B cell (primary cell): ENCODE data around the gene TIMM10. TPM values are rescaled to one million over a fixed set of nuclear protein-coding genes. Genes with fewer than 3 reads are reported as not detected.

Experiments
- ATAC-seq: fragments of 200-7000 bp; cut with Tn5 transposase; one replicate; pipeline ENCODE4 v1.10.0; 2021; ENCODE audit warnings: low read depth, mild to moderate bottlenecking, moderate number of reproducible peaks, moderate library complexity
- CTCF ChIA-PET: fragments of 350-600 bp; sonication (Branson Sonifier 250); formaldehyde crosslinking; loops from one replicate; lab custom pipeline; 2021; ENCODE audit warnings: antibody characterized with exemption, inconsistent platforms; lab: Charles Lee
- POLR2A ChIA-PET: fragments of 350-600 bp; sonication (Branson Sonifier 250); formaldehyde crosslinking; loops from one replicate; lab custom pipeline; 2021; ENCODE audit warnings: antibody characterized with exemption; lab: Charles Lee
- DNase-seq: peaks from one replicate; pipeline ENCODE4 v3.0.0; 2013
- H2AFZ ChIP-seq: 2 replicates; pipeline ENCODE4 v1.6.1; 2012; ENCODE audit warnings: mild to moderate bottlenecking, low read depth, low read length; ENCODE audit not compliant: insufficient read depth, poor library complexity, severe bottlenecking
- H3K27ac ChIP-seq, 2 donors: 1 replicate in 1 of 2; 2 replicates in 1 of 2; pipeline ENCODE4 v1.5.1; 2012 to 2013; ENCODE audit warnings: low read length in 2 of 2, mild to moderate bottlenecking in 2 of 2, moderate library complexity in 1 of 2
- H3K27me3 ChIP-seq, 4 experiments: fragments of 200-600 bp in 1 of 4; sonication (generic) in 1 of 4; replicated peaks in 1 of 4; 1 replicate in 2 of 4; 2 replicates in 2 of 4; pipeline versions ENCODE4 v1.6.1 to v1.7.0; 2013 to 2016; ENCODE audit warnings: low read length in 3 of 4, mild to moderate bottlenecking in 2 of 4, mixed read lengths in 1 of 4, moderate library complexity in 1 of 4; ENCODE audit not compliant: insufficient read depth in 4 of 4, control insufficient read depth in 3 of 4; ENCODE audit errors: control extremely low read depth in 1 of 4
- H3K36me3 ChIP-seq, 2 experiments: replicated peaks in 1 of 2; 1 replicate in 1 of 2; 2 replicates in 1 of 2; pipeline versions ENCODE4 v1.6.1 to v1.7.1; 2013; ENCODE audit warnings: low read length in 1 of 2; ENCODE audit not compliant: insufficient read depth in 2 of 2, control insufficient read depth in 1 of 2; ENCODE audit errors: control extremely low read depth in 1 of 2, extremely low read depth in 1 of 2
- H3K4me1 ChIP-seq, 2 donors: fragments of 200-600 bp in 1 of 2; sonication (generic) in 1 of 2; 1 replicate in 1 of 2; 2 replicates in 1 of 2; pipeline versions ENCODE4 v1.5.1 to v1.6.1; 2013 to 2017; ENCODE audit warnings: low read length in 2 of 2; ENCODE audit not compliant: control insufficient read depth in 2 of 2, insufficient read depth in 2 of 2
- H3K4me2 ChIP-seq: replicated peaks from 2 replicates; pipeline ENCODE3; 2012; ENCODE audit warnings: mild to moderate bottlenecking, low read depth, low read length; ENCODE audit not compliant: poor library complexity, severe bottlenecking
- H3K4me3 ChIP-seq, 5 experiments: fragments of 200-600 bp in 1 of 5; sonication (generic) in 1 of 5; 1 replicate in 3 of 5; 2 replicates in 2 of 5; pipeline versions ENCODE4 v1.5.1 to v1.7.0; 2011 to 2016; ENCODE audit warnings: low read length in 4 of 5, mild to moderate bottlenecking in 4 of 5, low read depth in 2 of 5, control low read depth in 1 of 5, moderate library complexity in 1 of 5; ENCODE audit not compliant: insufficient read depth in 1 of 5; ENCODE audit errors: control extremely low read depth in 1 of 5, extremely low read depth in 1 of 5
- H3K79me2 ChIP-seq: fragments of 200-600 bp; sonication (generic); one replicate; pipeline ENCODE4 v1.6.0; 2016; ENCODE audit warnings: low read length; ENCODE audit not compliant: control insufficient read depth, insufficient read depth
- H3K9ac ChIP-seq: fragments of 200-600 bp; sonication (generic); 2 replicates; pipeline ENCODE4 v1.6.1; 2017; ENCODE audit warnings: mild to moderate bottlenecking, low read length, moderate library complexity
- H3K9me3 ChIP-seq, 3 donors: one replicate each; pipeline versions ENCODE4 v1.6.1 to v1.7.1; 2013; ENCODE audit warnings: low read length in 2 of 3; ENCODE audit not compliant: control insufficient read depth in 2 of 3, insufficient read depth in 1 of 3; ENCODE audit errors: control extremely low read depth in 1 of 3
- H4K20me1 ChIP-seq: 2 replicates; pipeline ENCODE4 v1.6.0; 2012; ENCODE audit warnings: mild to moderate bottlenecking, low read length; ENCODE audit not compliant: insufficient read depth, control insufficient read depth, poor library complexity, severe bottlenecking
- H3K27ac Mint-ChIP-seq: one replicate; pipeline ENCODE4 v1.8.0; 2021; ENCODE audit warnings: mixed read lengths
- H3K27me3 Mint-ChIP-seq: one replicate; pipeline ENCODE4 v1.8.0; 2021; ENCODE audit warnings: mixed read lengths
- H3K4me1 Mint-ChIP-seq: one replicate; pipeline ENCODE4 v1.8.0; 2021; ENCODE audit warnings: mixed read lengths
- H3K4me3 Mint-ChIP-seq: one replicate; pipeline ENCODE4 v1.8.0; 2021; ENCODE audit warnings: mixed read lengths
- H3K9me3 Mint-ChIP-seq: one replicate; pipeline ENCODE4 v1.8.0; 2022; ENCODE audit warnings: mixed read lengths; ENCODE audit not compliant: insufficient read depth
- CTCF ChIP-seq: fragments of 200-600 bp; IDR thresholded peaks from one replicate; pipeline ENCODE4 v1.8.0; 2022; ENCODE audit warnings: antibody characterized with exemption, mild to moderate bottlenecking
- EZH2 ChIP-seq: IDR thresholded peaks from 2 replicates; pipeline ENCODE4 v1.6.1; 2012; ENCODE audit warnings: borderline replicate concordance, low read depth, mild to moderate bottlenecking, moderate library complexity, low read length; ENCODE audit not compliant: insufficient read depth, poor library complexity, severe bottlenecking
- WGBS: methylation state at CpG from one replicate; pipeline ENCODE4 v1.1.5; 2013; ENCODE audit warnings: missing lambda C conversion rate; ENCODE audit not compliant: insufficient coverage; 5-methylcytosine and 5-hydroxymethylcytosine counted together
- intact Hi-C: fragments of 100-400 bp; cut with micrococcal nuclease; formaldehyde crosslinking; loops from one replicate; pipeline ENCODE4 v1.10.0; 2022
- polyA plus RNA-seq: library from polyadenylated mRNA; depleted of rRNA; stranded (reverse); fragments of >200 nt; gene quantifications from 2 replicates; pipeline ENCODE4 v1.2.3, GENCODE V29; 2012
- total RNA-seq, 2 donors: library from RNA; stranded (reverse); fragments of 120-200 nt in 1 of 2; gene quantifications; 1 replicate in 1 of 2; 2 replicates in 1 of 2; pipeline versions ENCODE4 v1.2.3 to v1.2.4, GENCODE V29; 2013 to 2022

Gene TIMM10
- total and polyA plus RNA-seq, 2 donors (not counting 1 experiment from before 2014, with no cell fraction given), result 36.5 to 39.6 TPM

GRCh38 chr11:57497303-57498247 lies 33.0 kb downstream of the TIMM10 start:
- H3K4me1 Mint-ChIP-seq, result peaks cover 8% of the 10 kb centered on the region
- Histone ChIP-seq H3K79me2 (no peaks in the 10 kb centered on the region), H3K4me2 (no peak overlapping the region), H3K4me1 (peaks cover 0 to 6% of the 10 kb centered on the region in 2 donors), H2AFZ (no peak overlapping the region), H3K27me3 (no peaks in the 10 kb centered on the region), H3K9ac (no peak overlapping the region), H3K9me3 (peaks cover 0 to 4% (median 0%) of the 10 kb centered on the region in 3 donors), H4K20me1 (no peaks in the 10 kb centered on the region), H3K36me3 (peaks cover 0 to 3% of the 10 kb centered on the region in 2 experiments), H3K4me3 (no peak overlapping the region), H3K27ac (no peak overlapping the region)
- no peak for ATAC-seq
- ChIA-PET CTCF (interaction anchor here (1.1 to 12.1 kb wide), 5 partner anchors 14 to 144 kb away, joined by 3 to 355 read pairs (median 5); partner anchors contain the start of gene TIMM10), POLR2A (no interaction called here)
- no peaks in the 10 kb centered on the region for H3K9me3 Mint-ChIP-seq
- intact Hi-C loops, result loop anchor here (2.0 kb wide), 1 partner anchor 17 kb away; the partner anchor contains the start of gene SLC43A1
- H3K4me3 Mint-ChIP-seq, result no peak overlapping the region
- 97% methylated on average over 14 of the region's 15 CpGs for WGBS
- H3K27me3 Mint-ChIP-seq, result no peaks in the 10 kb centered on the region
- TF ChIP-seq EZH2, result no peak
- TF ChIP-seq CTCF, result no peak
- DNase-seq, result no peak
- no peak overlapping the region for H3K27ac Mint-ChIP-seq
